ENCODE data around the gene KRT37.
"Not testable (repeated sequence)": the region's sequence is repeated elsewhere in the genome, so short reads cannot be mapped to it uniquely, and the experiment has no call there.

KRT37 gene

GRCh38 chr17:41434005-41434404, 9.6 kb upstream of the KRT37 start:
- no peak for DNase-seq

- DNase-seq, result no peak
Measured at GRCh38 chr17:41433586-41433985, 9.2 kb upstream of the KRT37 start.

GRCh38 chr17:41430376-41430775, 6.0 kb upstream of the KRT37 start:
- not testable (repeated sequence) for DNase-seq

GRCh38 chr17:41429667-41430066, 5.3 kb upstream of the KRT37 start:
- DNase-seq, result no peak

- no peak for DNase-seq
Measured at GRCh38 chr17:41428591-41429291, 4.4 kb upstream of the KRT37 start.

GRCh38 chr17:41422586-41422985, 1.8 kb downstream of the KRT37 start:
- not testable (repeated sequence) for DNase-seq

GRCh38 chr17:41421617-41422016, 2.8 kb downstream of the KRT37 start:
- no peak for DNase-seq

GRCh38 chr17:41421116-41421515, 3.3 kb downstream of the KRT37 start:
- no peak for DNase-seq

GRCh38 chr17:41420134-41420533, 4.3 kb downstream of the KRT37 start:
- DNase-seq, result no peak

GRCh38 chr17:41419716-41420115, 4.7 kb downstream of the KRT37 start:
- no peak for DNase-seq

- no peak for DNase-seq
Measured at GRCh38 chr17:41418116-41418860, 6.1 kb downstream of the KRT37 start.

GRCh38 chr17:41417576-41418015, 6.8 kb downstream of the KRT37 start:
- DNase-seq, result no peak

GRCh38 chr17:41417127-41417526, 7.3 kb downstream of the KRT37 start:
- DNase-seq, result no peak

GRCh38 chr17:41416479-41416878, 7.9 kb downstream of the KRT37 start:
- DNase-seq, result no peak

GRCh38 chr17:41415833-41416335, 8.5 kb downstream of the KRT37 start:
- no peak for DNase-seq

- DNase-seq, result no peak
Measured at GRCh38 chr17:41415411-41415810, 9.0 kb downstream of the KRT37 start.

GRCh38 chr17:41413982-41414381, 10.4 kb downstream of the KRT37 start:
- no peak for DNase-seq

GRCh38 chr17:41413353-41413957, 10.9 kb downstream of the KRT37 start:
- no peak for DNase-seq

GRCh38 chr17:41411072-41411840, 13.1 kb downstream of the KRT37 start:
- no peak for DNase-seq

GRCh38 chr17:41407226-41407625, 17.2 kb downstream of the KRT37 start:
- no peak for DNase-seq

- DNase-seq, result no peak
Measured at GRCh38 chr17:41406205-41406604, 18.2 kb downstream of the KRT37 start.

GRCh38 chr17:41404024-41404671, 20.2 kb downstream of the KRT37 start:
- DNase-seq, result no peak

Data from NCI-H526 treated with DMSO at 0.1 percent for 48 hours (cell line).